Fibroblast of the aortic adventitia (primary cell): Measurements from ENCODE around the gene SOX2. TPM values are rescaled to one million over a fixed set of nuclear protein-coding genes. Genes with fewer than 3 reads are reported as not detected.
"Not testable (repeated sequence)": the region's sequence is repeated elsewhere in the genome, so short reads cannot be mapped to it uniquely, and the experiment has no call there.

Experiments
- DNase-seq: peaks from one replicate; pipeline ENCODE4 v3.0.0-alpha.2; 2010; ENCODE audit warnings: low read depth
- H3K4me3 ChIP-seq: 2 replicates; pipeline ENCODE4 v1.5.1; 2011; ENCODE audit warnings: low read depth, mild to moderate bottlenecking, control low read depth, low read length, moderate library complexity
- small RNA-seq: library from RNA; depleted of rRNA; stranded (forward); fragments of <200 nt; gene quantifications from one replicate; pipeline ENCODE3, GENCODE V24; 2012
- total RNA-seq: library from RNA; depleted of rRNA; stranded (reverse); fragments of >200 nt; gene quantifications from 2 replicates; pipeline ENCODE4 v1.2.3, GENCODE V29; 2012; ENCODE audit warnings: low replicate concordance
- TF ChIP-seq, protein P1 (sequence below): IDR thresholded peaks from 2 replicates; pipeline ENCODE4 v1.5.1; 2011; ENCODE audit warnings: mild to moderate bottlenecking, low read length, control low read depth, inconsistent platforms; ENCODE audit not compliant: insufficient read depth

SOX2 gene
- total RNA-seq, 1 donor = not detected

DNA sequence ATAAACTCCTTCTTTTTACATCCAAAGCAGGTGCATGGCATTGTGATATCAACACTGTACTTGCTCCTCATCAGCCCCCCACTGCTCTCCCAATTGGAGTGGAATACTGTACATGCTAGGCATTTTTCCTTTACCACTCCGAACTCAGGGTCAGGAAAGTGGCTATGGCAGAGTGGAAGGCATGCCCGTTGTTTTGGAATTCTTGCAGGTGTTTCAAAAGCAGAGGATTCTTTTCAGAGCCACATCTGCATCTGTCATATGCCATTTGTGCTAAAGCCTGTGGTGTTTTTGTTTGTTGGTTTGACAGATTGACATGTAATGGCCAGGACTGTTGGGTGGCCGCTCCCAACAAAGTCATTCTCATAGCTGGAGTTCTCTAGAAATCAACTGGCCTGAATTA lies 41.7 kb downstream of the SOX2 start:
- TF ChIP-seq, protein P1, sequence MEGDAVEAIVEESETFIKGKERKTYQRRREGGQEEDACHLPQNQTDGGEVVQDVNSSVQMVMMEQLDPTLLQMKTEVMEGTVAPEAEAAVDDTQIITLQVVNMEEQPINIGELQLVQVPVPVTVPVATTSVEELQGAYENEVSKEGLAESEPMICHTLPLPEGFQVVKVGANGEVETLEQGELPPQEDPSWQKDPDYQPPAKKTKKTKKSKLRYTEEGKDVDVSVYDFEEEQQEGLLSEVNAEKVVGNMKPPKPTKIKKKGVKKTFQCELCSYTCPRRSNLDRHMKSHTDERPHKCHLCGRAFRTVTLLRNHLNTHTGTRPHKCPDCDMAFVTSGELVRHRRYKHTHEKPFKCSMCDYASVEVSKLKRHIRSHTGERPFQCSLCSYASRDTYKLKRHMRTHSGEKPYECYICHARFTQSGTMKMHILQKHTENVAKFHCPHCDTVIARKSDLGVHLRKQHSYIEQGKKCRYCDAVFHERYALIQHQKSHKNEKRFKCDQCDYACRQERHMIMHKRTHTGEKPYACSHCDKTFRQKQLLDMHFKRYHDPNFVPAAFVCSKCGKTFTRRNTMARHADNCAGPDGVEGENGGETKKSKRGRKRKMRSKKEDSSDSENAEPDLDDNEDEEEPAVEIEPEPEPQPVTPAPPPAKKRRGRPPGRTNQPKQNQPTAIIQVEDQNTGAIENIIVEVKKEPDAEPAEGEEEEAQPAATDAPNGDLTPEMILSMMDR = no peak
- no peak for DNase-seq
- no peak overlapping the region for H3K4me3 ChIP-seq

DNA sequence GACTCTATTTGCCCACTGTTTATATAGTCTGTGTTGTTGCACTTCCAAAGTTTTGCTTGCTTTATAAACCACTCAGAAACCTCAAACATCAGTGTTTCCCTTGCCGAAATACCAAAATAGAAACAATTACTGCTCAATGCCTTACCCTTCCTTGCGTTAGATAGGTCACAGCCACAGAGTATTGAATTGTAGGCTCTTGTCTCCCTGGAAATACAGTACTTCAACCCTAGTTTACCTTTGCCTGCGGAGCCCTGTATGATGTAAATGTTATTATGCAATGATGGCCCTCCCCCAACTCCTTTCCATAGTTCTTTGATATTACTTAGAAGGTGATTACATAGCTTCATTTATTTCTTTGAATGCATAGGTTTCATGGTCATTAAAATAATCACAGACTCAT lies 44.2 kb downstream of the SOX2 start:
- TF ChIP-seq, protein P1 = no peak
- no peak for DNase-seq
- no peak overlapping the region for H3K4me3 ChIP-seq

DNA sequence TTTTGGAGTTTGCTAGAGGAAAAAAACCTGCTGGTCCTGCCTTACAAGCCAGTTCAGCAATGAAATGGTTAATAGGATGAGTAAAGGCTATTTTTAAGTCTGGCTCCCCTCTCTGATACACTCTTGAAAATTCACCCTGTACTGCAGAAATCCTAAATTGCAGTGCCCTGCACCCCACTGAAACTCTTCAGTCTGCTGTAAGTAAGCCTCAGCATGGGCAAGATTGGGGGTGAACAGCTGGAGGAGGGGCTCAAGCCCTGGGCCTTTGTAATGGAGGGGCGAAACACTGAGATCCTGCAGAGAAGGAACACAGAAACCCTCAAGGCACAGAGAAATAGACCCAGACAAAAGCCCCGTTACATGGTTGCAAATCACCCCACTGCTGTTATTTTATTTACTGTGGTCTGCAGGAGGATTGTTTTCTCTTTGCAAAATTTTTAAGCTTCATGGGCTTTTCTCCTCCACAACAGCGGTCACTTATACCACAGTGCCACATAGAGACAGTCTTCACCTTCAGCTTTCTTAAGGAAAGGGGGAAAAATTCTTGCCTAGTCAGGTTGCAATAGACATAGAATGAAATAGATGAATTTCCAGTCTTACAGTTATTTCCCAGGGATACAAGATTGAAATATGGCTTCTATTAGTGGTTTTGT lies 45.0 kb downstream of the SOX2 start:
- TF ChIP-seq, protein P1 = no peak
- no peak overlapping the region for H3K4me3 ChIP-seq
- no peak for DNase-seq

DNA sequence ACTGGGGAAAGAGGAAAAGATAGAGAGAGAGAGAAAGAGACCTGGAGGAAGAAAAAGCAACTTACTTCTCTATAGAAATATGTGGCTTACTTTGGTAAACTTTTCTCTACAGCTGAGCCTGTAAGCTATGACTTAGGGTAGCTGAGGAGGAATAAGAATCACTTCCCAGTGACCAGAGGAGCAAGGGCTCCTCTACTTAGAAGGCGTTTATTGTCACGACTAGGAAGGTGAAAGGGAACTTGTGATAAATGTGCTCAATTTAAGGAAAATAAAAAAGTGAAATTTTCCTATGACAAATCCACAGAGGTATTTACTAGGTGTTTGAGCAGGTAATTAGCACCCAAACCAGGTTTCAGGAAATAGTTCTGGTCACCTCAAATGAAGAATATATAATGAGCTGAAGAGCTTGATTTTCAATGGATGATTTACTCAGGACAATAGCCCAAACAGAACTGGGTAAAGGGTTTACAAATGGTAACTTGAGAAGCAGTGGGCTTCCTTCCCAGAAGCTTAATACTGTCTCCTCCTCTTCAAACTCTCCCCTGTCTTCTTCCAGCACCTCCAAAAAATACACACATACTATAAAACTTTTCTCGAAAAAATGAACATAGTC lies 46.1 kb downstream of the SOX2 start:
- TF ChIP-seq, protein P1 = no peak
- H3K4me3 ChIP-seq = no peak overlapping the region
- no peak for DNase-seq

DNA sequence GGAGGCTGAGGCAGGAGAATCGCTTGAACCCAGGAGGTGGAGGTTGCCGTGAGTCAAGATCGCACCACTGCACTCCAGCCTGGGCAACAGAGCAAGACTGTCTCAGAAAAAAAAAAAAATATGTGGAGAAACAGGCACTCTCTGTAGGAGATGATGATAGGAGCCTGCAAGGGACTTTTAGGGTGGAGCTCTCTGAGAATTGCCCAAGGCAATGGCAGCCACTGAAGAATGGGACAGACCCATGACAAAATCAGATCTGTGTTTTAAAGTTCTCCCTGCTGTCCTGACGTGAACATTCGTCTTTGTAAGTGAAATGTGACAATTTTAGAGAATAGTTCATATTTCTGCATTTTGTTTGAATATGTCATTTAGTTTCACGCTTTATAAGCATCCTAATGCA lies 50.2 kb downstream of the SOX2 start:
- TF ChIP-seq, protein P1 = no peak
- DNase-seq = no peak
- H3K4me3 ChIP-seq = no peak overlapping the region

DNA sequence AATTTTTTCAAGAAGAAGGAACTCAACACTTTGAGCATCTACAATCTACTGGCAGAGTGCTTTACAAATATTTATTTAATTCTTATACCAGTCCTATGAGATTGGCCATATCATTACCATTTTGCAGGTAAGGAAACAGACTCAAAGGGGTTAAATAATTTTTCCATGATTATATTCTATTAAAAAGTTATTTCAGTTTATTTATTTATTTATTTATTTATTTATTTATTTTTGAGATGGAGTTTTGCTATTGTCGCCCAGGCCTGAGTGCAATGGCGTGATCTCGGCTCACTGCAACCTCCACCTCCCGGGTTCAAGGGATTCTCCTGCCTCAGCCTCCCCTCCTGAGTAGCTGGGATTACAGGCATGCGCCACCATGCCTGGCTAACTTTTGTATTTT lies 52.3 kb downstream of the SOX2 start:
- H3K4me3 ChIP-seq, DNase-seq: not testable (repeated sequence)

Small RNAs within 50 kb of the gene (small RNA-seq; reads per million reads assigned to genes)
- not detected for gene RF01954
